Astrocyte (in vitro differentiated cells and primary cell): Measurements from ENCODE around the gene GAB2.

Experiments used
- EZH2 ChIP-seq: IDR thresholded peaks from 2 replicates; pipeline ENCODE4 v1.6.1; 2012; ENCODE audit warnings: mild to moderate bottlenecking, low read length, inconsistent platforms; ENCODE audit not compliant: insufficient read depth
- TF ChIP-seq, protein P1 (sequence below): IDR thresholded peaks from 2 replicates; pipeline ENCODE4 v1.5.1; 2011; ENCODE audit warnings: low read depth, mild to moderate bottlenecking, inconsistent platforms, low read length, moderate library complexity; ENCODE audit not compliant: insufficient read depth

DNA sequence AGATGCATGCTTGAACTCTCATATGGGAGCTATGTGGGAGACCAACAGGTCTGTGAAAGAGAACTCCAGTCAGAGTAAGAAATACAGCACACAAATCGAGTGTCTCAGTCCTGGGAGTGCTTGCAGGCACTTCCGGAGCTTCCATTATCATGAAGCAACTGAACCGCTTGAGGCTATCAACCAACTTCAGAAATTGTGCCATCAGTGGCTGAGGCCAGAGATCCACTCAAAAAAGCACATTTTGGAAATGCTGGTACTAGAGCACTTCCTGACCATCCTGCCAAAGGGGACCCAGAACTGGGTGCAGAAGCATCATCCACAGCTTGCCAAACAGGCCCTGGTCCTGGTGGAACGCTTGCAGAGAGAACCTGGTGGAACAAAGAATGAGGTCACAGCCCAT is 33.4 kb downstream of the GAB2 start:
- TF ChIP-seq, protein P1, sequence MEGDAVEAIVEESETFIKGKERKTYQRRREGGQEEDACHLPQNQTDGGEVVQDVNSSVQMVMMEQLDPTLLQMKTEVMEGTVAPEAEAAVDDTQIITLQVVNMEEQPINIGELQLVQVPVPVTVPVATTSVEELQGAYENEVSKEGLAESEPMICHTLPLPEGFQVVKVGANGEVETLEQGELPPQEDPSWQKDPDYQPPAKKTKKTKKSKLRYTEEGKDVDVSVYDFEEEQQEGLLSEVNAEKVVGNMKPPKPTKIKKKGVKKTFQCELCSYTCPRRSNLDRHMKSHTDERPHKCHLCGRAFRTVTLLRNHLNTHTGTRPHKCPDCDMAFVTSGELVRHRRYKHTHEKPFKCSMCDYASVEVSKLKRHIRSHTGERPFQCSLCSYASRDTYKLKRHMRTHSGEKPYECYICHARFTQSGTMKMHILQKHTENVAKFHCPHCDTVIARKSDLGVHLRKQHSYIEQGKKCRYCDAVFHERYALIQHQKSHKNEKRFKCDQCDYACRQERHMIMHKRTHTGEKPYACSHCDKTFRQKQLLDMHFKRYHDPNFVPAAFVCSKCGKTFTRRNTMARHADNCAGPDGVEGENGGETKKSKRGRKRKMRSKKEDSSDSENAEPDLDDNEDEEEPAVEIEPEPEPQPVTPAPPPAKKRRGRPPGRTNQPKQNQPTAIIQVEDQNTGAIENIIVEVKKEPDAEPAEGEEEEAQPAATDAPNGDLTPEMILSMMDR: no peak
- no peak for TF ChIP-seq EZH2
